C4-2B (cell line): ENCODE data around the gene HES7.
A peak's percentile ranks its signal among the peaks of the same experiment; 100 is the strongest.

ENCODE experiments used
- H3K27ac ChIP-seq: fragments of 450-650 bp; 2 replicates; pipeline ENCODE4 v1.5.1; 2017
- CTCF ChIP-seq: fragments of 450-650 bp; conservative IDR thresholded peaks from 2 replicates; pipeline ENCODE4 v1.5.1; 2017; ENCODE audit warnings: mild to moderate bottlenecking
- ZFX ChIP-seq: fragments of 450-650 bp; IDR thresholded peaks from 2 replicates; pipeline ENCODE4 v1.6.1; 2017

The HES7 gene

GRCh38 chr17:8087075-8087951 lies 36.6 kb downstream of the HES7 start, which contains the start of gene ALOX12B:
Gene ALOX12B, minus strand, starts transcription at chr17:8087716. Its CDS starts 274 bp downstream, at chr17:8087442.
- no peak for TF ChIP-seq CTCF
- TF ChIP-seq ZFX = no peak
- H3K27ac ChIP-seq = no peak within 1 kb of the TSS

- no peak overlapping the region for H3K27ac ChIP-seq
- no peak for TF ChIP-seq ZFX
- no peak for TF ChIP-seq CTCF
Observed at GRCh38 chr17:8084250-8084649, 39.7 kb downstream of the HES7 start.

GRCh38 chr17:8082292-8082691 lies 41.6 kb downstream of the HES7 start:
- TF ChIP-seq ZFX = no peak
- no peak for TF ChIP-seq CTCF
- no peak overlapping the region for H3K27ac ChIP-seq

GRCh38 chr17:8081876-8082275 lies 42.0 kb downstream of the HES7 start:
- no peak overlapping the region for H3K27ac ChIP-seq
- TF ChIP-seq CTCF (no peak), ZFX (no peak)

- no peak overlapping the region for H3K27ac ChIP-seq
- no peak for TF ChIP-seq ZFX
- TF ChIP-seq CTCF = no peak
Observed at GRCh38 chr17:8080799-8081219, 43.1 kb downstream of the HES7 start.

- TF ChIP-seq CTCF (peak; percentile 58; the same call in 1 of the 2 replicates), ZFX (no peak)
- no peak overlapping the region; the same call in 1 of the 2 replicates for H3K27ac ChIP-seq
Observed at GRCh38 chr17:8080208-8080798, 43.6 kb downstream of the HES7 start.
